ENCODE measurements around the gene MTOR. TPM values are rescaled to one million over a fixed set of nuclear protein-coding genes. Genes with fewer than 3 reads are reported as not detected.

The MTOR gene
- total and polyA plus RNA-seq, 2 of the 8 experiments (the other 6 are each of a cell fraction or from before 2014, with no cell fraction given) = 44.2 to 76.8 TPM

GRCh38 chr1:11156963-11157362, 105.4 kb downstream of the MTOR start:
- Histone ChIP-seq H4K8ac (ENCODE audit: extremely low read depth, insufficient read depth, low read length) (no peak overlapping the region), H3K23ac (ENCODE audit: insufficient read length) (no peak overlapping the region), H2AK5ac (ENCODE audit: low read depth, low read length) (no peak overlapping the region), H4K5ac (ENCODE audit: insufficient read length, low read depth, low read length) (no peak overlapping the region), H3K79me2 (ENCODE audit: control insufficient read depth in 1 of 2, insufficient read depth in 2 of 2, low read length in 2 of 2) (no peaks in the 10 kb centered on the region), H4K91ac (replicated peaks; ENCODE audit: insufficient read length, low read length) (no peak overlapping the region), H3K27ac (ENCODE audit: low read depth, low read length) (no peak overlapping the region), H3K4ac (replicated peaks; ENCODE audit: insufficient read length, low read depth, low read length) (no peak overlapping the region), H3K36me3 (ENCODE audit: control insufficient read depth in 2 of 4, insufficient read depth in 4 of 4, low read length in 3 of 4) (peaks cover 2 to 16% (median 7%) of the 10 kb centered on the region in 4 experiments; a peak in 6 of 8 replicates), H3K56ac (replicated peaks; ENCODE audit: insufficient read length, low read depth, low read length) (no peak overlapping the region), H3K79me1 (ENCODE audit: low read depth, low read length) (0 out of 2 replicates have a peak, but pooled peaks cover 4% of the 10 kb centered on the region), H3K9me3 (ENCODE audit: insufficient read depth in 2 of 2, low read depth in 1 of 2, low read length in 1 of 2) (no peaks in the 10 kb centered on the region), H3K4me2 (ENCODE audit: insufficient read depth in 1 of 2, low read depth in 2 of 2, low read length in 2 of 2) (no peak overlapping the region), H2BK12ac (ENCODE audit: low read depth, low read length) (no peak overlapping the region), H3K14ac (ENCODE audit: insufficient read length) (no peak overlapping the region), H3K27me3 (replicated peaks in 1 of 4; ENCODE audit: control insufficient read depth in 3 of 4, extremely low read depth in 1 of 4, insufficient read depth in 3 of 4, low read length in 3 of 4) (no peaks in the 10 kb centered on the region), H3K9ac (replicated peaks in 1 of 4; ENCODE audit: extremely low read depth in 1 of 4, low read depth in 3 of 4, low read length in 3 of 4) (0 out of 7 replicates have a peak overlapping the region, but pooled peaks of 1 of the 4 experiments have one; percentile 1), H2BK120ac (replicated peaks; ENCODE audit: low read depth, low read length) (no peak overlapping the region), H3K23me2 (ENCODE audit: low read depth, low read length) (no peaks in the 10 kb centered on the region), H2BK20ac (ENCODE audit: low read length) (no peak overlapping the region), H2AFZ (ENCODE audit: low read length) (no peak overlapping the region), H3K4me3 (ENCODE audit: extremely low read depth in 1 of 4, insufficient read depth in 2 of 4, low read depth in 3 of 4, low read length in 4 of 4) (no peak overlapping the region), H2BK15ac (ENCODE audit: low read length) (no peak overlapping the region), H3K18ac (ENCODE audit: extremely low read depth, low read length) (no peak overlapping the region), H3K4me1 (replicated peaks in 1 of 4; ENCODE audit: control insufficient read depth in 3 of 4, insufficient read depth in 4 of 4, low read length in 3 of 4) (no peaks in the 10 kb centered on the region), H4K20me1 (replicated peaks in 1 of 2; ENCODE audit: control insufficient read depth in 1 of 2, insufficient read depth in 2 of 2, low read length in 2 of 2) (no peaks in the 10 kb centered on the region), H2BK5ac (ENCODE audit: low read depth, low read length) (no peak overlapping the region)
- WGBS, 2 experiments (ENCODE audit: extremely low coverage in 1 of 2, insufficient coverage in 1 of 2, insufficient read length in 1 of 2, insufficient replicate concordance in 2 of 2, low coverage in 1 of 2, low lambda C conversion rate in 2 of 2, missing lambda C conversion rate in 1 of 2) = 97% methylated on average over 7 of the region's 7 CpGs; no CpG with 5 or more reads in 1 of the 2 experiments
- ChIA-PET POLR2A (ENCODE audit: partially characterized antibody) (interaction anchor here (0.8 kb wide), 1 partner anchor 20 kb away, joined by 3 read pairs; no protein-coding TSS in a partner anchor), CTCF (ENCODE audit: partially characterized antibody) (interaction anchor here (0.9 to 1.4 kb wide), 2 partner anchors 24 to 485 kb away, joined by 3 read pairs; no protein-coding TSS in a partner anchor)
- DNase-seq (ENCODE audit: low read depth in 1 of 2, low spot score in 2 of 2) (no peak), FAIRE-seq (no peak)
- no peak for TF ChIP-seq PHF8 (conservative IDR thresholded peaks at IDR 0.05; ENCODE audit: low read depth, low read length)
- TF ChIP-seq GTF2F1 (IDR thresholded peaks at IDR 0.05; ENCODE audit: borderline replicate concordance, low read depth, low read length) = no peak
- no peak for TF ChIP-seq CBX5 (IDR thresholded peaks at IDR 0.05; ENCODE audit: low read depth, low read length)
- TF ChIP-seq KDM1A (IDR thresholded peaks at IDR 0.05; ENCODE audit: borderline replicate concordance, low read length) = no peak
- no peak for TF ChIP-seq SAP30 (IDR thresholded peaks at IDR 0.05; ENCODE audit: insufficient read depth, insufficient replicate concordance, low read length)
- TF ChIP-seq EZH2 (IDR thresholded peaks at IDR 0.05; ENCODE audit: low read depth, low read length, severe bottlenecking) = no peak
- TF ChIP-seq SUZ12 (IDR thresholded peaks at IDR 0.05; ENCODE audit: low read length) = no peak
- TF ChIP-seq CTCF (IDR thresholded peaks at IDR 0.05; ENCODE audit: control extremely low read depth in 1 of 3, insufficient read depth in 1 of 3, low read depth in 1 of 3, low read length in 3 of 3) = no peak
- no peak for TF ChIP-seq RXRA (IDR thresholded peaks at IDR 0.05; ENCODE audit: insufficient read depth, low read depth, low read length)
- no peak for TF ChIP-seq RBBP5 (IDR thresholded peaks at IDR 0.05; ENCODE audit: borderline replicate concordance, low read depth, low read length)
- TF ChIP-seq SP4 (IDR thresholded peaks at IDR 0.05; ENCODE audit: low read length) = no peak

Data from H1 (cell line).